OCI-LY3 (cell line): ENCODE measurements around the gene PADI3.

ENCODE experiments used
- H2AFZ ChIP-seq: fragments of 200-600, 300-600 bp; shearing (Covaris generic); 2 replicates; pipeline ENCODE4 v1.6.0; 2014; ENCODE audit warnings: antibody characterized with exemption, low read depth, low read length
- H3K27ac ChIP-seq: fragments of 200-600, 300-600 bp; sonication (generic); 2 replicates; pipeline ENCODE4 v1.5.1; 2014; ENCODE audit warnings: mild to moderate bottlenecking, low read length, moderate library complexity, mixed read lengths
- H3K27me3 ChIP-seq: fragments of 200-600, 300-600 bp; sonication (generic); 2 replicates; pipeline ENCODE4 v1.6.1; 2014; ENCODE audit warnings: low read depth, low read length, mixed read lengths
- H3K36me3 ChIP-seq: fragments of 200-600, 300-600 bp; sonication (generic); replicated peaks from 2 replicates; pipeline ENCODE3; 2014; ENCODE audit warnings: low read depth, low read length, mixed read lengths
- H3K4me1 ChIP-seq: fragments of 300-600, 200-600 bp; sonication (generic); 2 replicates; pipeline ENCODE4 v1.6.1; 2014; ENCODE audit warnings: low read length, mixed read lengths
- H3K4me2 ChIP-seq: fragments of 200-600, 300-600 bp; sonication (generic); 2 replicates; pipeline ENCODE4 v1.6.1; 2014; ENCODE audit warnings: low read length, mixed read lengths
- H3K4me3 ChIP-seq: fragments of 300-600, 200-600 bp; sonication (generic); 2 replicates; pipeline ENCODE4 v1.5.1; 2014; ENCODE audit warnings: antibody characterized with exemption, mild to moderate bottlenecking, low read length, moderate library complexity
- H3K79me2 ChIP-seq: fragments of 300-600, 200-600 bp; shearing (Covaris generic); 2 replicates; pipeline ENCODE4 v1.6.1; 2014; ENCODE audit warnings: mild to moderate bottlenecking, low read length, mixed read lengths
- H3K9ac ChIP-seq: fragments of 300-600, 200-600 bp; shearing (Covaris generic); 2 replicates; pipeline ENCODE4 v1.6.0; 2014; ENCODE audit warnings: mild to moderate bottlenecking, low read length, moderate library complexity
- H3K9me3 ChIP-seq: fragments of 200-600, 300-600 bp; shearing (Covaris generic); 2 replicates; pipeline ENCODE4 v1.6.1; 2014; ENCODE audit warnings: low read length, mixed read lengths; ENCODE audit not compliant: insufficient read depth
- H4K20me1 ChIP-seq: fragments of 200-600, 300-600 bp; sonication (generic); 2 replicates; pipeline ENCODE4 v1.6.1; 2016; ENCODE audit warnings: low read length, mixed read lengths; ENCODE audit not compliant: insufficient read depth
- CTCF ChIP-seq: fragments of 200-600, 300-600 bp; sonication (generic); IDR thresholded peaks from 2 replicates; pipeline ENCODE4 v1.5.1; 2014; ENCODE audit warnings: antibody characterized with exemption, low read length, low read depth
- EZH2phosphoT487 ChIP-seq: fragments of 200-600 bp; shearing (Covaris generic); IDR thresholded peaks from 2 replicates; pipeline ENCODE4 v1.6.1; 2018; ENCODE audit warnings: antibody characterized with exemption, mixed run types, low read depth

Gene PADI3

GRCh38 chr1:17228619-17229018, 20.3 kb upstream of the PADI3 start:
- no peak overlapping the region for H3K4me2 ChIP-seq
- no peaks in the 10 kb centered on the region for H3K9me3 ChIP-seq
- H3K27me3 ChIP-seq, result no peaks in the 10 kb centered on the region
- H4K20me1 ChIP-seq, result no peaks in the 10 kb centered on the region
- H3K79me2 ChIP-seq, result no peaks in the 10 kb centered on the region
- H3K9ac ChIP-seq, result no peak overlapping the region
- TF ChIP-seq CTCF, result no peak
- TF ChIP-seq EZH2phosphoT487, result no peak
- no peaks in the 10 kb centered on the region for H3K36me3 ChIP-seq
- H3K4me3 ChIP-seq, result no peak overlapping the region
- H2AFZ ChIP-seq, result no peak overlapping the region
- H3K4me1 ChIP-seq, result peaks cover 11% of the 10 kb centered on the region
- H3K27ac ChIP-seq, result no peak overlapping the region

GRCh38 chr1:17229379-17229778, 19.5 kb upstream of the PADI3 start:
- H3K4me3 ChIP-seq, result no peak overlapping the region
- H3K27ac ChIP-seq, result no peak overlapping the region
- no peak overlapping the region for H3K9ac ChIP-seq
- peaks cover 16% of the 10 kb centered on the region for H3K4me1 ChIP-seq
- H3K9me3 ChIP-seq, result no peaks in the 10 kb centered on the region
- no peaks in the 10 kb centered on the region for H3K27me3 ChIP-seq
- TF ChIP-seq CTCF (no peak), EZH2phosphoT487 (no peak)
- H3K36me3 ChIP-seq, result no peaks in the 10 kb centered on the region
- H2AFZ ChIP-seq, result no peak overlapping the region
- no peaks in the 10 kb centered on the region for H4K20me1 ChIP-seq
- H3K79me2 ChIP-seq, result no peaks in the 10 kb centered on the region
- no peak overlapping the region for H3K4me2 ChIP-seq

- TF ChIP-seq CTCF (no peak), EZH2phosphoT487 (no peak)
- Histone ChIP-seq H3K9ac (no peak overlapping the region), H3K79me2 (no peaks in the 10 kb centered on the region), H3K4me3 (no peak overlapping the region), H3K27me3 (no peaks in the 10 kb centered on the region), H3K27ac (no peak overlapping the region), H3K36me3 (no peaks in the 10 kb centered on the region), H3K4me1 (peaks cover 16% of the 10 kb centered on the region), H4K20me1 (no peaks in the 10 kb centered on the region), H2AFZ (no peak overlapping the region), H3K4me2 (no peak overlapping the region), H3K9me3 (no peaks in the 10 kb centered on the region)
These were observed 18.8 kb upstream of the PADI3 start for GRCh38 chr1:17230106-17230505.

- Histone ChIP-seq H4K20me1 (no peaks in the 10 kb centered on the region), H3K4me1 (peaks cover 16% of the 10 kb centered on the region), H3K9me3 (no peaks in the 10 kb centered on the region), H3K27ac (no peak overlapping the region), H2AFZ (no peak overlapping the region), H3K4me2 (no peak overlapping the region), H3K79me2 (no peaks in the 10 kb centered on the region), H3K9ac (no peak overlapping the region), H3K27me3 (no peaks in the 10 kb centered on the region), H3K36me3 (no peaks in the 10 kb centered on the region), H3K4me3 (no peak overlapping the region)
- no peak for TF ChIP-seq CTCF
- TF ChIP-seq EZH2phosphoT487, result no peak
These were observed 18.1 kb upstream of the PADI3 start for GRCh38 chr1:17230671-17231310.
